H1 (cell line): ENCODE data around the gene NUP210. TPM values are rescaled to one million over a fixed set of nuclear protein-coding genes. Genes with fewer than 3 reads are reported as not detected.

Experiments
- ASH2L ChIP-seq: fragments of 200-600, 300-600 bp; sonication (generic); IDR thresholded peaks from one replicate; pipeline ENCODE4 v1.7.1; 2017; ENCODE audit warnings: low read length
- CHD7 ChIP-seq: fragments of 300-600 bp; sonication (generic); IDR thresholded peaks from 2 replicates; pipeline ENCODE4 v1.7.1; 2012; ENCODE audit warnings: low read length, moderate library complexity, mild to moderate bottlenecking, inconsistent platforms; ENCODE audit not compliant: insufficient replicate concordance
- SIN3A ChIP-seq, 2 experiments: IDR thresholded peaks in 1 of 2; conservative IDR thresholded peaks in 1 of 2; 2 replicates each; pipeline ENCODE4 v1.6.1; 2011 to 2012; ENCODE audit warnings: low read length in 2 of 2, improper control_type of control experiment in 1 of 2, low read depth in 1 of 2, mild to moderate bottlenecking in 1 of 2
- polyA plus RNA-seq, 7 experiments: library from polyadenylated mRNA; depleted of rRNA in 3 of 7; stranded (reverse) in 5 of 7; unstranded in 2 of 7; fragments of >200 nt in 5 of 7; fragments of 200-250 nt in 2 of 7; gene quantifications; 1 replicate in 5 of 7; 2 replicates in 1 of 7; 4 replicates in 1 of 7; pipeline versions ENCODE4 v1.2.1 to v1.2.3, GENCODE V29; 2011 to 2013; ENCODE audit warnings: missing spikeins in 2 of 7, mixed read lengths in 2 of 7
- total RNA-seq: library from RNA; stranded (reverse); fragmentation: NEBNext Ultra II Directional; extraction: Animal tissue kit (Norgen Biotek cat#: 25700); gene quantifications from 2 replicates; pipeline ENCODE4 v1.2.1, GENCODE V29; 2021

Gene NUP210
- total and polyA plus RNA-seq, 2 of the 8 experiments (the other 6 are each of a cell fraction or from before 2014, with no cell fraction given) = 51.0 to 53.7 TPM

GRCh38 chr3:13466781-13467180 lies 46.7 kb upstream of the NUP210 start (continued):
- no peak for TF ChIP-seq CHD7
- TF ChIP-seq SIN3A (conservative IDR thresholded peaks at IDR 0.05 in 1 of 2, IDR thresholded peaks at IDR 0.05 in 1 of 2; ENCODE audit: low read depth in 1 of 2, low read length in 2 of 2) = no peak
- TF ChIP-seq ASH2L = no peak
